Measurements from ENCODE around the gene EPHA8.
A peak's percentile ranks its signal among the peaks of the same experiment; 100 is the strongest.

Gene EPHA8

DNA sequence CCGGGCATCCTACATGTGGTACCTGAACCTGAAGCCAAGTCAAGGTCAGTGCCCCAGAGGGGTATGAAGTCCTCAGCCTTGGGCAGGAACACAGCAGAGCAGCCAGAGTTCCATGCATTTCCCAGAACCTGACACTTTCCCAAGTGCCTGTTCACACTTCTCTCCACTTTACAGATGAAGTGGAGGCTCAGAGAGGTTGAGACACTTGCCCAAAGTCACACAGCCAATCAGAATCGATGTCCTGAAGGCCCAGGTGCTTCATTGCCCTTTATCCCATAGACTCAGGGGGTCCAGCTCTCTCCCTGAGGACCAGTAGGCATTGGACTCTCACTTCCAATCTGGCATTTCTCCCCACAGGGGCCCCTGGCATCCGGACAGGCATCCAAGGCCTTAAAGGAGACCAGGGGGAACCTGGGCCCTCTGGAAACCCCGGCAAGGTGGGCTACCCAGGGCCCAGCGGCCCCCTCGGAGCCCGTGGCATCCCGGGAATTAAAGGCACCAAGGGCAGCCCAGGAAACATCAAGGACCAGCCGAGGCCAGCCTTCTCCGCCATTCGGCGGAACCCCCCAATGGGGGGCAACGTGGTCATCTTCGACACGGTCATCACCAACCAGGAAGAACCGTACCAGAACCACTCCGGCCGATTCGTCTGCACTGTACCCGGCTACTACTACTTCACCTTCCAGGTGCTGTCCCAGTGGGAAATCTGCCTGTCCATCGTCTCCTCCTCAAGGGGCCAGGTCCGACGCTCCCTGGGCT is 75.4 kb downstream of the EPHA8 start:
- H2AFZ ChIP-seq (ENCODE audit: low read length): no peak overlapping the region
- H3K18ac ChIP-seq (ENCODE audit: low read length): no peak overlapping the region
- H3K79me1 ChIP-seq (ENCODE audit: low read depth, low read length): no peaks in the 10 kb centered on the region
- H2BK12ac ChIP-seq (ENCODE audit: low read length): no peak overlapping the region
- no peaks in the 10 kb centered on the region for H3K9me3 ChIP-seq (replicated peaks in 1 of 2; ENCODE audit: control insufficient read depth in 2 of 2, insufficient read depth in 1 of 2, low read depth in 1 of 2, low read length in 2 of 2)
- no peaks in the 10 kb centered on the region for H3K4me1 ChIP-seq (ENCODE audit: control insufficient read depth in 2 of 2, insufficient read depth in 1 of 2, low read depth in 1 of 2, low read length in 2 of 2)
- H3K14ac ChIP-seq (ENCODE audit: low read length): no peak overlapping the region
- no peak overlapping the region for H2AK5ac ChIP-seq (ENCODE audit: low read depth, low read length)
- H3K36me3 ChIP-seq (replicated peaks in 1 of 2; ENCODE audit: control insufficient read depth in 2 of 2, insufficient read depth in 2 of 2, low read length in 2 of 2): no peaks in the 10 kb centered on the region
- H3K4ac ChIP-seq (ENCODE audit: low read length): no peak overlapping the region
- H3K9ac ChIP-seq (ENCODE audit: low read depth, low read length, poor library complexity): no peak overlapping the region
- H3K23ac ChIP-seq (ENCODE audit: low read depth, low read length, poor library complexity): peak overlapping the region; percentile 87
- H2BK15ac ChIP-seq (ENCODE audit: low read length): peak overlapping the region; percentile 20
- H4K91ac ChIP-seq (ENCODE audit: low read depth, low read length, poor library complexity): no peak overlapping the region
- no peak overlapping the region for H3K4me2 ChIP-seq (ENCODE audit: insufficient read depth, low read length, poor library complexity, severe bottlenecking)
- H2BK5ac ChIP-seq (ENCODE audit: low read length): no peak overlapping the region
- no peak overlapping the region for H3K27ac ChIP-seq (replicated peaks; ENCODE audit: low read length)
- no peak overlapping the region for H4K8ac ChIP-seq (ENCODE audit: low read depth, low read length)
- H2BK120ac ChIP-seq (ENCODE audit: low read depth, low read length): no peak overlapping the region
- no peak overlapping the region for H3K4me3 ChIP-seq (ENCODE audit: low read length in 2 of 2)
- no peak for DNase-seq (ENCODE audit: low spot score)
- peaks cover 0 to 22% (median 0%) of the 10 kb centered on the region in 3 experiments for H3K27me3 ChIP-seq (ENCODE audit: control insufficient read depth in 3 of 3, insufficient read depth in 3 of 3, low read depth in 1 of 3, low read length in 3 of 3)
- no CpG with 5 or more reads among the region's 23 CpGs for WGBS, 2 donors (ENCODE audit: extremely low coverage in 2 of 2, insufficient read length in 2 of 2, insufficient replicate concordance in 1 of 2)

DNA sequence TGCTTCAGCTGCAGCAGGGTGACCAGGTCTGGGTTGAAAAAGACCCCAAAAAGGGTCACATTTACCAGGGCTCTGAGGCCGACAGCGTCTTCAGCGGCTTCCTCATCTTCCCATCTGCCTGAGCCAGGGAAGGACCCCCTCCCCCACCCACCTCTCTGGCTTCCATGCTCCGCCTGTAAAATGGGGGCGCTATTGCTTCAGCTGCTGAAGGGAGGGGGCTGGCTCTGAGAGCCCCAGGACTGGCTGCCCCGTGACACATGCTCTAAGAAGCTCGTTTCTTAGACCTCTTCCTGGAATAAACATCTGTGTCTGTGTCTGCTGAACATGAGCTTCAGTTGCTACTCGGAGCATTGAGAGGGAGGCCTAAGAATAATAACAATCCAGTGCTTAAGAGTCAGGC is 76.0 kb downstream of the EPHA8 start:
- DNase-seq (ENCODE audit: low spot score): no peak
- no peaks in the 10 kb centered on the region for H3K4me1 ChIP-seq (ENCODE audit: control insufficient read depth in 2 of 2, insufficient read depth in 1 of 2, low read depth in 1 of 2, low read length in 2 of 2)
- no CpG with 5 or more reads among the region's 8 CpGs for WGBS, 2 donors (ENCODE audit: extremely low coverage in 2 of 2, insufficient read length in 2 of 2, insufficient replicate concordance in 1 of 2)
- H3K4ac ChIP-seq (ENCODE audit: low read length): no peak overlapping the region
- no peak overlapping the region for H3K18ac ChIP-seq (ENCODE audit: low read length)
- no peak overlapping the region for H4K8ac ChIP-seq (ENCODE audit: low read depth, low read length)
- no peak overlapping the region for H4K91ac ChIP-seq (ENCODE audit: low read depth, low read length, poor library complexity)
- H3K27me3 ChIP-seq (ENCODE audit: control insufficient read depth in 3 of 3, insufficient read depth in 3 of 3, low read depth in 1 of 3, low read length in 3 of 3): peaks cover 0 to 22% (median 0%) of the 10 kb centered on the region in 3 experiments
- no peaks in the 10 kb centered on the region for H3K9me3 ChIP-seq (replicated peaks in 1 of 2; ENCODE audit: control insufficient read depth in 2 of 2, insufficient read depth in 1 of 2, low read depth in 1 of 2, low read length in 2 of 2)
- H2BK5ac ChIP-seq (ENCODE audit: low read length): no peak overlapping the region
- no peak overlapping the region for H3K14ac ChIP-seq (ENCODE audit: low read length)
- H3K79me1 ChIP-seq (ENCODE audit: low read depth, low read length): no peaks in the 10 kb centered on the region
- no peak overlapping the region for H3K4me3 ChIP-seq (ENCODE audit: low read length in 2 of 2)
- H3K36me3 ChIP-seq (replicated peaks in 1 of 2; ENCODE audit: control insufficient read depth in 2 of 2, insufficient read depth in 2 of 2, low read length in 2 of 2): no peaks in the 10 kb centered on the region
- H3K27ac ChIP-seq (replicated peaks; ENCODE audit: low read length): no peak overlapping the region
- H2BK15ac ChIP-seq (ENCODE audit: low read length): no peak overlapping the region
- no peak overlapping the region for H2AFZ ChIP-seq (ENCODE audit: low read length)
- H3K9ac ChIP-seq (ENCODE audit: low read depth, low read length, poor library complexity): no peak overlapping the region
- no peak overlapping the region for H2BK120ac ChIP-seq (ENCODE audit: low read depth, low read length)
- no peak overlapping the region for H2BK12ac ChIP-seq (ENCODE audit: low read length)
- H3K4me2 ChIP-seq (ENCODE audit: insufficient read depth, low read length, poor library complexity, severe bottlenecking): no peak overlapping the region
- H2AK5ac ChIP-seq (ENCODE audit: low read depth, low read length): no peak overlapping the region
- peak overlapping the region; percentile 87 for H3K23ac ChIP-seq (ENCODE audit: low read depth, low read length, poor library complexity)

GRCh38 chr1:22641247-22641646 is 78.0 kb downstream of the EPHA8 start:
- Histone ChIP-seq H2BK15ac (ENCODE audit: low read length) (no peak overlapping the region), H2BK5ac (ENCODE audit: low read length) (peak overlapping the region; percentile 43), H3K36me3 (replicated peaks in 1 of 2; ENCODE audit: control insufficient read depth in 2 of 2, insufficient read depth in 2 of 2, low read length in 2 of 2) (no peaks in the 10 kb centered on the region), H4K8ac (ENCODE audit: low read depth, low read length) (no peak overlapping the region), H3K9ac (ENCODE audit: low read depth, low read length, poor library complexity) (no peak overlapping the region), H3K9me3 (replicated peaks in 1 of 2; ENCODE audit: control insufficient read depth in 2 of 2, insufficient read depth in 1 of 2, low read depth in 1 of 2, low read length in 2 of 2) (no peaks in the 10 kb centered on the region), H3K18ac (ENCODE audit: low read length) (no peak overlapping the region), H3K14ac (ENCODE audit: low read length) (no peak overlapping the region), H3K23ac (ENCODE audit: low read depth, low read length, poor library complexity) (no peak overlapping the region), H2AK5ac (ENCODE audit: low read depth, low read length) (no peak overlapping the region), H3K27ac (replicated peaks; ENCODE audit: low read length) (no peak overlapping the region), H3K4me2 (ENCODE audit: insufficient read depth, low read length, poor library complexity, severe bottlenecking) (no peak overlapping the region), H4K91ac (ENCODE audit: low read depth, low read length, poor library complexity) (no peak overlapping the region), H2AFZ (ENCODE audit: low read length) (no peak overlapping the region), H2BK12ac (ENCODE audit: low read length) (no peak overlapping the region), H3K27me3 (ENCODE audit: control insufficient read depth in 3 of 3, insufficient read depth in 3 of 3, low read depth in 1 of 3, low read length in 3 of 3) (peaks cover 0 to 38% (median 0%) of the 10 kb centered on the region in 3 experiments), H3K4me3 (ENCODE audit: low read length in 2 of 2) (no peak overlapping the region), H3K79me1 (ENCODE audit: low read depth, low read length) (no peaks in the 10 kb centered on the region), H3K4ac (ENCODE audit: low read length) (no peak overlapping the region), H3K4me1 (ENCODE audit: control insufficient read depth in 2 of 2, insufficient read depth in 1 of 2, low read depth in 1 of 2, low read length in 2 of 2) (no peaks in the 10 kb centered on the region), H2BK120ac (ENCODE audit: low read depth, low read length) (no peak overlapping the region)
- WGBS, 2 donors (ENCODE audit: extremely low coverage in 2 of 2, insufficient read length in 2 of 2, insufficient replicate concordance in 1 of 2): no CpG with 5 or more reads among the region's 8 CpGs
- no peak for DNase-seq (ENCODE audit: low spot score)

DNA sequence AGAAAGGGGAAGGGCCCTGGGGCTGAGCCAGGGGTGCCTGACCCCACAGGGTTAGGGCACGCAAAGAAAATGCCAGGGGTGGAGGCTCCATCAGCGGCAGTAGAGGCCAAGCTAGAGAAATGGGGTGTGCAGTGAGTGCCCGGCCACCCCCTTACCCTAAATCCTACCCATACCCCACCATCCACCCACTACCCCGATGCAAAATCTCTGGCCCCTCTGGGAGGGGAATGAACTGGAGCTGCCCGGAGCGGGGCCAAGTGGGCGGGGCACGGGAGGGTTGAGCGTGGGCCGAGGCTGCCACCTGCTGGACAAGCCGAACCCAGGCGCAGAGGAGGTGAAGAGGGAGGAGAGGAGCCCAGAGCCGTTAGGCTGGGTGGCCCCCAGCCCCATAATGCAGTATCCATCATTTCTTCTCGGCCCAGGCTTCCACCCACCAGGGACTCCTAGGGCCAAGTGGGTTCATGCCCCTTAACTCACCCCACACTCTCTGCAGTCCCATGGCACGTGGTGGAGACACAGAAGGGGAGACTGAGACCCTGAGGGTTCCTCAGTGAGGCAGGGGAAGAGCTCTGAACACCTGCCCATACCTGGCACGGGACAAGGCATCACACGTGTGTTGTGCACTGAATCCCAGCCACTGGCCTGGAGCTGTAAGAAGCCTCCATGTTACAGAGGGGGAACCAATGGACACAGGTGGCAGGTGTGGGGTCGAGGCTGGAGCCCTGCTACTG is 78.8 kb downstream of the EPHA8 start:
- no peak overlapping the region for H4K8ac ChIP-seq (ENCODE audit: low read depth, low read length)
- no peak overlapping the region for H2BK120ac ChIP-seq (ENCODE audit: low read depth, low read length)
- H3K4me1 ChIP-seq (ENCODE audit: control insufficient read depth in 2 of 2, insufficient read depth in 1 of 2, low read depth in 1 of 2, low read length in 2 of 2): no peaks in the 10 kb centered on the region
- no peak overlapping the region for H3K14ac ChIP-seq (ENCODE audit: low read length)
- no CpG with 5 or more reads among the region's 18 CpGs for WGBS, 2 donors (ENCODE audit: extremely low coverage in 2 of 2, insufficient read length in 2 of 2, insufficient replicate concordance in 1 of 2)
- peak; percentile 68 for DNase-seq (ENCODE audit: low spot score)
- H2BK5ac ChIP-seq (ENCODE audit: low read length): peak overlapping the region; percentile 43
- H3K9ac ChIP-seq (ENCODE audit: low read depth, low read length, poor library complexity): peak overlapping the region; percentile 7
- H2BK12ac ChIP-seq (ENCODE audit: low read length): no peak overlapping the region
- no peak overlapping the region for H3K4ac ChIP-seq (ENCODE audit: low read length)
- H3K27ac ChIP-seq (replicated peaks; ENCODE audit: low read length): no peak overlapping the region
- no peaks in the 10 kb centered on the region for H3K9me3 ChIP-seq (replicated peaks in 1 of 2; ENCODE audit: control insufficient read depth in 2 of 2, insufficient read depth in 1 of 2, low read depth in 1 of 2, low read length in 2 of 2)
- H3K4me2 ChIP-seq (ENCODE audit: insufficient read depth, low read length, poor library complexity, severe bottlenecking): no peak overlapping the region
- no peak overlapping the region for H3K23ac ChIP-seq (ENCODE audit: low read depth, low read length, poor library complexity)
- no peak overlapping the region for H4K91ac ChIP-seq (ENCODE audit: low read depth, low read length, poor library complexity)
- no peaks in the 10 kb centered on the region for H3K36me3 ChIP-seq (replicated peaks in 1 of 2; ENCODE audit: control insufficient read depth in 2 of 2, insufficient read depth in 2 of 2, low read length in 2 of 2)
- no peaks in the 10 kb centered on the region for H3K79me1 ChIP-seq (ENCODE audit: low read depth, low read length)
- H3K27me3 ChIP-seq (ENCODE audit: control insufficient read depth in 3 of 3, insufficient read depth in 3 of 3, low read depth in 1 of 3, low read length in 3 of 3): peaks cover 0 to 38% (median 0%) of the 10 kb centered on the region in 3 experiments
- H3K4me3 ChIP-seq (ENCODE audit: low read length in 2 of 2): no peak overlapping the region
- H2AFZ ChIP-seq (ENCODE audit: low read length): no peak overlapping the region
- peak overlapping the region; percentile 19 for H2BK15ac ChIP-seq (ENCODE audit: low read length)
- peak overlapping the region; percentile 88 for H3K18ac ChIP-seq (ENCODE audit: low read length)
- H2AK5ac ChIP-seq (ENCODE audit: low read depth, low read length): peak overlapping the region; percentile 59

All from neuronal stem cell (in vitro differentiated cells).